CD4-positive, alpha-beta T cell treated with Interleukin-17A for 1 hour (primary cell): ENCODE data around the gene FARP1.
"Not testable (repeated sequence)": the region's sequence is repeated elsewhere in the genome, so short reads cannot be mapped to it uniquely, and the experiment has no call there.

Experiments
- DNase-seq: peaks from one replicate; pipeline ENCODE4 v3.0.0-alpha.2; 2020

The FARP1 gene

GRCh38 chr13:98230762-98231161, 87.9 kb downstream of the FARP1 start:
- DNase-seq: not testable (repeated sequence)

GRCh38 chr13:98232456-98232855, 89.6 kb downstream of the FARP1 start:
- no peak for DNase-seq

GRCh38 chr13:98233127-98233526, 90.2 kb downstream of the FARP1 start:
- no peak for DNase-seq

- DNase-seq: no peak
These were observed 91.5 kb downstream of the FARP1 start for GRCh38 chr13:98234348-98234747.

GRCh38 chr13:98236197-98236596, 93.3 kb downstream of the FARP1 start:
- DNase-seq: no peak

GRCh38 chr13:98237331-98237730, 94.4 kb downstream of the FARP1 start:
- DNase-seq: no peak

- DNase-seq: no peak
These were observed 96.5 kb downstream of the FARP1 start for GRCh38 chr13:98239162-98240076.

GRCh38 chr13:98240135-98240534, 97.2 kb downstream of the FARP1 start:
- DNase-seq: no peak

GRCh38 chr13:98240974-98241373, 98.1 kb downstream of the FARP1 start:
- DNase-seq: no peak

GRCh38 chr13:98241976-98242375, 99.1 kb downstream of the FARP1 start:
- DNase-seq: no peak

- DNase-seq: no peak
These were observed 99.5 kb downstream of the FARP1 start for GRCh38 chr13:98242403-98242802.

GRCh38 chr13:98243929-98244272, 101.0 kb downstream of the FARP1 start:
- no peak for DNase-seq

- DNase-seq: no peak
These were observed 103.8 kb downstream of the FARP1 start for GRCh38 chr13:98246538-98247172.

GRCh38 chr13:98251708-98252107, 108.8 kb downstream of the FARP1 start:
- no peak for DNase-seq

- no peak for DNase-seq
These were observed 110.1 kb downstream of the FARP1 start for GRCh38 chr13:98252931-98253470.

GRCh38 chr13:98253526-98253925, 110.6 kb downstream of the FARP1 start:
- no peak for DNase-seq

GRCh38 chr13:98254513-98254912, 111.6 kb downstream of the FARP1 start:
- no peak for DNase-seq

- DNase-seq: no peak
These were observed 115.3 kb downstream of the FARP1 start for GRCh38 chr13:98258226-98258625.

GRCh38 chr13:98260357-98261164, 117.7 kb downstream of the FARP1 start:
- DNase-seq: no peak

GRCh38 chr13:98261165-98261702, 118.3 kb downstream of the FARP1 start:
- DNase-seq: no peak

- no peak for DNase-seq
These were observed 119.4 kb downstream of the FARP1 start for GRCh38 chr13:98262292-98262691.

- no peak for DNase-seq
These were observed 120.9 kb downstream of the FARP1 start for GRCh38 chr13:98263841-98264240.

GRCh38 chr13:98264877-98265276, 122.0 kb downstream of the FARP1 start:
- no peak for DNase-seq
